Measurements from ENCODE around the gene PLPP6.

DNA sequence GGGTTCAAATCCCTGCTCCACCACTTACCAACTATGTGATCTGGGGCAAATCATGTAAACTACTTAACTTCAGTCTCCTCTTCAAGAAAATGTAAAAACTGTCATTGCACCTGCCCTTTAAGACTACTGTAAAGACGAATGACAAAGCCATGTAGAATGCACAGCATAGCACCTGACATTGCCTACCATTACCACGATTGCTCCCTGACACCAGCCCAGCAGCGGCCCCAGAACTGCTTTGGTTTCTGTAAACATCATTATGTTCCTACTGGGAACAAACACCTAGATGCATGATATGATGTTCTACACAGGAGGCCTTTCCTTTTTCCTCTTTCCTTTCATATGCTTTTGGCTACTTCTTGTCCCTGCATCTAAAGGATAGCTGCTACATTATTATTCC, 23.1 kb upstream of the PLPP6 start:
- TF ChIP-seq CTCF (IDR thresholded peaks at IDR 0.05) (no peak), POLR2AphosphoS5 (IDR thresholded peaks at IDR 0.05; ENCODE audit: insufficient read depth in 1 of 2, low read depth in 1 of 2) (no peak)

Measured in vagina (tissue), 2 donors.